Astrocyte (in vitro differentiated cells and primary cell): ENCODE measurements around the gene RALGAPA1. TPM values are rescaled to one million over a fixed set of nuclear protein-coding genes. Genes with fewer than 3 reads are reported as not detected.
A peak's percentile ranks its signal among the peaks of the same experiment; 100 is the strongest.

Experiments
- DNase-seq: peaks from one replicate; pipeline ENCODE4 v3.0.0-alpha.2; 2010; ENCODE audit warnings: low read depth
- FAIRE-seq: peaks from 2 replicates; lab custom pipeline; 2011; peaks lifted over from hg19 to GRCh38; lab: Jason Lieb, UNC
- H2AFZ ChIP-seq: 2 replicates; pipeline ENCODE4 v1.6.0; 2012; ENCODE audit warnings: low read depth, low read length, inconsistent platforms
- H3K27ac ChIP-seq: 2 replicates; pipeline ENCODE4 v1.5.1; 2011; ENCODE audit warnings: low read depth, low read length, inconsistent platforms
- H3K27me3 ChIP-seq: 2 replicates; pipeline ENCODE4 v1.6.0; 2011; ENCODE audit warnings: low read length, inconsistent platforms; ENCODE audit not compliant: insufficient read depth
- H3K36me3 ChIP-seq: 2 replicates; pipeline ENCODE4 v1.5.1; 2011; ENCODE audit warnings: low read length, inconsistent platforms; ENCODE audit not compliant: insufficient read depth
- H3K4me1 ChIP-seq: 2 replicates; pipeline ENCODE4 v1.5.1; 2011; ENCODE audit warnings: low read length, inconsistent platforms; ENCODE audit not compliant: insufficient read depth
- H3K4me2 ChIP-seq: 2 replicates; pipeline ENCODE4 v1.6.0; 2012; ENCODE audit warnings: low read length, inconsistent platforms
- H3K4me3 ChIP-seq: 2 replicates; pipeline ENCODE4 v1.5.1; 2011; ENCODE audit warnings: low read depth, mild to moderate bottlenecking, low read length, inconsistent platforms; ENCODE audit not compliant: insufficient read depth
- H3K79me2 ChIP-seq: 2 replicates; pipeline ENCODE4 v1.6.0; 2012; ENCODE audit warnings: mild to moderate bottlenecking, low read length, inconsistent platforms; ENCODE audit not compliant: insufficient read depth
- H3K9ac ChIP-seq: 2 replicates; pipeline ENCODE4 v1.6.0; 2012; ENCODE audit warnings: mild to moderate bottlenecking, low read length, inconsistent platforms
- H3K9me3 ChIP-seq: 2 replicates; pipeline ENCODE4 v1.5.1; 2012; ENCODE audit warnings: low read depth, mild to moderate bottlenecking, low read length, inconsistent platforms; ENCODE audit not compliant: insufficient read depth
- H4K20me1 ChIP-seq: 2 replicates; pipeline ENCODE4 v1.6.0; 2012; ENCODE audit warnings: low read length, inconsistent platforms; ENCODE audit not compliant: insufficient read depth
- H3K27ac Mint-ChIP-seq: one replicate; pipeline ENCODE4 v1.8.0; 2021; ENCODE audit warnings: mild to moderate bottlenecking, mixed read lengths; ENCODE audit not compliant: unreplicated experiment
- H3K27me3 Mint-ChIP-seq: one replicate; pipeline ENCODE4 v1.8.0; 2021; ENCODE audit warnings: low read depth, mixed read lengths; ENCODE audit not compliant: unreplicated experiment
- H3K36me3 Mint-ChIP-seq: one replicate; pipeline ENCODE4 v1.8.0; 2021; ENCODE audit warnings: low read depth, mixed read lengths; ENCODE audit not compliant: unreplicated experiment
- H3K4me1 Mint-ChIP-seq: one replicate; pipeline ENCODE4 v1.8.0; 2021; ENCODE audit warnings: low read depth, mixed read lengths; ENCODE audit not compliant: unreplicated experiment
- H3K4me3 Mint-ChIP-seq: one replicate; pipeline ENCODE4 v1.8.0; 2021; ENCODE audit warnings: mild to moderate bottlenecking, moderate library complexity, mixed read lengths; ENCODE audit not compliant: unreplicated experiment
- H3K9me3 Mint-ChIP-seq: one replicate; pipeline ENCODE4 v1.8.0; 2021; ENCODE audit warnings: mild to moderate bottlenecking, mixed read lengths; ENCODE audit not compliant: unreplicated experiment
- EZH2 ChIP-seq: IDR thresholded peaks from 2 replicates; pipeline ENCODE4 v1.6.1; 2012; ENCODE audit warnings: mild to moderate bottlenecking, low read length, inconsistent platforms; ENCODE audit not compliant: insufficient read depth
- total RNA-seq: library from RNA; stranded (reverse); gene quantifications from 2 replicates; pipeline ENCODE4 v1.2.1, GENCODE V29; 2021
- TF ChIP-seq, protein P1 (sequence below): IDR thresholded peaks from 2 replicates; pipeline ENCODE4 v1.5.1; 2011; ENCODE audit warnings: low read depth, mild to moderate bottlenecking, inconsistent platforms, low read length, moderate library complexity; ENCODE audit not compliant: insufficient read depth

The RALGAPA1 gene
- total RNA-seq, 1 donor from 2014 or later: 24.8 TPM

DNA sequence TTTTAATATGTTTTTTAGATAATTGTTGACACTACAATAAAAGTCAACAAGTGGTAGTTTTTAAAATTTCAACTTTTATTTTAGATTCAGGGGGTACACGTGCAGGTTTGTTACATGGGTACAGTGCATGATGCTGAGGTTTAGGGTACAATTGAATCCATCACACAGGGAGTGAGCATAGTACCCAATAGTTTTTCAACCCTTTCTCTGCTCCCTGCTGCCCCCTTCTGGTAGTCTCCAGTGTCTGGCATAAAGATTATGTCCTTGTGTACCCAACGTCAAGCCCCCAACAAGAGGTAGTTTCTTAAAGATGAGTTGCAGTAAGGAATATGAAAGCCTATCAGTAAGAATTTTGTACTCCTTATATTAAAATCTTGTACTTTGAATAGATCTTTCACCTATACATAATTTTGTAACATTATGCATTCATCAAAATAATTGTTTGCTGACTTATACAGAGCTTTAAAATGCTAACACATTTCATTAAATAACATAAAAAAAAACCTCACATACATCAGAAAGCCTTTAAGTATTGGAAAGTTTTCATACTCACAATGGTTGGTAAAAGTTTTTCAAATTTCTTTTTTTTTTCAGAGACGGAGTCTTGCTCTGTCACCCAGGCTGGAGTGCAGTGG is 5.4 kb upstream of the RALGAPA1 start:
- Histone ChIP-seq H3K9me3 (no peaks in the 10 kb centered on the region), H2AFZ (no peak overlapping the region), H3K27ac (no peak overlapping the region), H3K4me1 (no peaks in the 10 kb centered on the region), H3K27me3 (no peaks in the 10 kb centered on the region), H3K4me2 (no peak overlapping the region), H3K36me3 (no peaks in the 10 kb centered on the region), H4K20me1 (no peaks in the 10 kb centered on the region), H3K4me3 (no peak overlapping the region), H3K9ac (no peak overlapping the region), H3K79me2 (no peaks in the 10 kb centered on the region)
- H3K27ac Mint-ChIP-seq: no peak overlapping the region
- no peak for TF ChIP-seq EZH2
- TF ChIP-seq, protein P1, sequence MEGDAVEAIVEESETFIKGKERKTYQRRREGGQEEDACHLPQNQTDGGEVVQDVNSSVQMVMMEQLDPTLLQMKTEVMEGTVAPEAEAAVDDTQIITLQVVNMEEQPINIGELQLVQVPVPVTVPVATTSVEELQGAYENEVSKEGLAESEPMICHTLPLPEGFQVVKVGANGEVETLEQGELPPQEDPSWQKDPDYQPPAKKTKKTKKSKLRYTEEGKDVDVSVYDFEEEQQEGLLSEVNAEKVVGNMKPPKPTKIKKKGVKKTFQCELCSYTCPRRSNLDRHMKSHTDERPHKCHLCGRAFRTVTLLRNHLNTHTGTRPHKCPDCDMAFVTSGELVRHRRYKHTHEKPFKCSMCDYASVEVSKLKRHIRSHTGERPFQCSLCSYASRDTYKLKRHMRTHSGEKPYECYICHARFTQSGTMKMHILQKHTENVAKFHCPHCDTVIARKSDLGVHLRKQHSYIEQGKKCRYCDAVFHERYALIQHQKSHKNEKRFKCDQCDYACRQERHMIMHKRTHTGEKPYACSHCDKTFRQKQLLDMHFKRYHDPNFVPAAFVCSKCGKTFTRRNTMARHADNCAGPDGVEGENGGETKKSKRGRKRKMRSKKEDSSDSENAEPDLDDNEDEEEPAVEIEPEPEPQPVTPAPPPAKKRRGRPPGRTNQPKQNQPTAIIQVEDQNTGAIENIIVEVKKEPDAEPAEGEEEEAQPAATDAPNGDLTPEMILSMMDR: peak; percentile 74
- no peaks in the 10 kb centered on the region for H3K9me3 Mint-ChIP-seq
- DNase-seq: peak; percentile 8
- no peak overlapping the region for H3K4me3 Mint-ChIP-seq
- FAIRE-seq: no peak
- H3K27me3 Mint-ChIP-seq: no peaks in the 10 kb centered on the region
- no peaks in the 10 kb centered on the region for H3K36me3 Mint-ChIP-seq
- no peaks in the 10 kb centered on the region for H3K4me1 Mint-ChIP-seq

DNA sequence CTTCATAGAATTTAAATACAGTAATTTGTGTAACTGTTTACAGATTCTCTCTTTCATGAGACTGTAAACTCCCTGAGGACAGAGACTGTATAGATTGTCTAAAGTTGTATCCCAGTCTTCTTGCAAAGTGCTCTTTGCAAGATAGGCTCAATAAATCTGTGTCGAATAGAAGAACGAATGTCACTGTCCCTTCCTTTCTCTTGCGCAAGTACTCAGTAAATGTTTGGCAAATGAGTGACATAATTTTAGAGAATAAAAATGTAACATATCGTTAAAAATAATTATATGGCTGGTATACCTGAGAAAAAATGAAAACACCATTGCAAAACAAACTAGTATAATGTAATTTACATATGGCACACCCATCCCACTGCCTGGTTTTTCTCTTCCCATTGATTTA is 1.9 kb upstream of the RALGAPA1 start:
- no peaks in the 10 kb centered on the region for H3K9me3 ChIP-seq
- Mint-ChIP-seq H3K9me3 (no peaks in the 10 kb centered on the region), H3K4me3 (no peak overlapping the region), H3K27me3 (no peaks in the 10 kb centered on the region), H3K36me3 (no peaks in the 10 kb centered on the region), H3K27ac (no peak overlapping the region), H3K4me1 (peaks cover 5% of the 10 kb centered on the region)
- TF ChIP-seq, protein P1: no peak
- no peak for TF ChIP-seq EZH2
- no peak overlapping the region for H3K4me3 ChIP-seq
- H3K79me2 ChIP-seq: peaks cover 21% of the 10 kb centered on the region
- peaks cover 5% of the 10 kb centered on the region for H3K4me1 ChIP-seq
- FAIRE-seq: no peak
- no peaks in the 10 kb centered on the region for H3K36me3 ChIP-seq
- no peak overlapping the region for H3K9ac ChIP-seq
- no peak overlapping the region for H2AFZ ChIP-seq
- no peak for DNase-seq
- H3K27ac ChIP-seq: no peak overlapping the region
- H3K27me3 ChIP-seq: no peaks in the 10 kb centered on the region
- no peak overlapping the region for H3K4me2 ChIP-seq
- H4K20me1 ChIP-seq: peaks cover 14% of the 10 kb centered on the region

DNA sequence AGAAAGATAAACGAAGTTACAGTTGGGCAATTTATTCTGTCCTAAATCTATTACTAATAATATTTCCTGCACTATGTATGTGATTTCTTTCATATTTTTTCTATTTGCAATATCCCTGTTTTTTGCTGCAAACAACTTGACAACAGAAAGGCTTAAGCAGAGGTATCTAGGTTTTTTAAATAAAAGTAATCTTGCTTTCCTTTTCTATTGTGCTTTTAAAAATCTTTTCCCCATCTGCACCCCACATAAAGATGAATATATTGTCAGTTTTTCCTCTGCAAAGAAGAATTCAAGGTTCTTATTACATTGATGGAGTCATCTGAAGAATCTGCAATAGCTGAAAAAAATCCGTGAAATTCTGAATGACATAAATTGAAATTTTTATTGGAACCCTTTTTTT is 502 bp upstream of the RALGAPA1 start:
- H3K27ac Mint-ChIP-seq: peak overlapping the region; percentile 86
- H3K27me3 ChIP-seq: no peaks in the 10 kb centered on the region

More for the DNA sequence above, 502 bp upstream of the RALGAPA1 start:
- Histone ChIP-seq H3K79me2 (peaks cover 30% of the 10 kb centered on the region), H3K4me3 (no peak overlapping the region), H3K9me3 (no peaks in the 10 kb centered on the region), H3K27ac (no peak overlapping the region), H3K9ac (no peak overlapping the region), H2AFZ (no peak overlapping the region), H3K36me3 (no peaks in the 10 kb centered on the region), H3K4me1 (peaks cover 5% of the 10 kb centered on the region), H4K20me1 (peaks cover 20% of the 10 kb centered on the region), H3K4me2 (no peak overlapping the region)
- Mint-ChIP-seq H3K27me3 (no peaks in the 10 kb centered on the region), H3K4me3 (peak overlapping the region; percentile 80), H3K36me3 (no peaks in the 10 kb centered on the region), H3K9me3 (no peaks in the 10 kb centered on the region), H3K4me1 (peaks cover 5% of the 10 kb centered on the region)
- DNase-seq (no peak), FAIRE-seq (no peak)
- TF ChIP-seq, protein P1: no peak
- no peak for TF ChIP-seq EZH2
